BLaER1 treated with 17β-estradiol and CSF1 and Interleukin-3, amounts not matched to agents 10 nM and 100 nM (cell line): ENCODE measurements around the gene COL18A1.

Experiments
- H3K27ac ChIP-seq, 11 experiments: shearing (Covaris generic); formaldehyde crosslinking; 2 replicates each; pipeline ENCODE4 v1.8.1; 2022
- H3K27me3 ChIP-seq, 11 experiments: shearing (Covaris generic); formaldehyde crosslinking; 2 replicates each; pipeline ENCODE4 v1.8.1; 2022
- H3K36me3 ChIP-seq, 11 experiments: shearing (Covaris generic); formaldehyde crosslinking; 2 replicates each; pipeline ENCODE4 v1.8.1; 2022
- H3K4me1 ChIP-seq, 10 experiments: shearing (Covaris generic); formaldehyde crosslinking; 2 replicates each; pipeline ENCODE4 v1.8.1; 2022
- H3K4me2 ChIP-seq, 11 experiments: shearing (Covaris generic); formaldehyde crosslinking; 2 replicates each; pipeline ENCODE4 v1.8.1; 2022
- H3K4me3 ChIP-seq, 10 experiments: shearing (Covaris generic); formaldehyde crosslinking; 2 replicates each; pipeline ENCODE4 v1.8.1; 2022
- H3K9ac ChIP-seq, 11 experiments: shearing (Covaris generic); formaldehyde crosslinking; 2 replicates each; pipeline ENCODE4 v1.8.1; 2022
- H3K9me3 ChIP-seq, 11 experiments: shearing (Covaris generic); formaldehyde crosslinking; replicated peaks in 1 of 11; 2 replicates each; pipeline ENCODE4 v1.8.1; 2022
- H4K20me1 ChIP-seq, 11 experiments: shearing (Covaris generic); formaldehyde crosslinking; 2 replicates each; pipeline ENCODE4 v1.8.1; 2022
- Cebpa-rat ChIP-seq, 11 experiments: shearing (Covaris generic); IDR thresholded peaks; 2 replicates each; pipeline ENCODE4 v1.8.1; 2022

Gene COL18A1

DNA sequence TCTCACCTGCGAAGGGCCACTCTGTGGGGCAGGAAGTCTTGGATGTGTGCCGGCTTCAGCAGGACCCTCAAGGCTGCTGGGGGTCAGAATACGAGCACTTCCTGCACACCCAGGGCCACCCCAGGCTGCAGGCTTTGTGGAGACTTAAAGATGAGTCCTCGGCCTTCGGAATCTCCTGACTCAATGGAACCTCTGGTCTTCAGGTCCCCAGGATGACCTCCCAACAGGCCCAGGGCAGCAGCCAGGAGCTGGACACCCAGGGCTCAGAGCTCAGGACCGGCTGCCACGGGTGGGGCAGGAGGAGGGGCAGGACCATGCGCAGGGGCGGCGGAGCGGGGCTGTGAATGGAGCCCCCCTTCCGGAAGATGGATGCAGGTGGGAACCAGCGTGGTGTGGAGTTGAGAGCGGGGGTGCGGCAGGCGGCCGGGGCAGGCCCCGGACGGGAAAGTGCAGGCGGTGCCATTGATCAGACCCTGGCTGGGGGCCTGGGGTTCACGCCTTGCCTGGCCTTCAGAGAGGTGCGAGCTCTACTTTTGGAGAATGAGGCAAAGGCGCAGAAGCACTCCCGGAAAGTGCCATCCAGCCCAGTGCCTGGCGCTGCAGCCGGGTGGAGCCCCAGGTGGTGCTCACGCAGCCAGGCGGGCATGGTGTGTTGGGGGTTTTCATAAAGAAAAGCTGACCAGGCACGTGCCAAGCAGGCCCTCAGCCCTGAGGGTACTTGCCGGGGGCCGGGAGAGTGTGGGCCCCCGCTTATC is 10.4 kb downstream of the COL18A1 start:
- Histone ChIP-seq H4K20me1 (peaks cover 0 to 34% (median 2%) of the 10 kb centered on the region in 11 experiments; a peak in 8 of 22 replicates), H3K36me3 (no peaks in the 10 kb centered on the region), H3K27me3 (peaks cover under 1 to 28% (median 13%) of the 10 kb centered on the region in 11 experiments; a peak in 18 of 22 replicates), H3K9me3 (no peaks in the 10 kb centered on the region), H3K27ac (no peak overlapping the region), H3K9ac (no peak overlapping the region), H3K4me3 (no peak overlapping the region), H3K4me1 (peaks cover 0 to 16% (median 6%) of the 10 kb centered on the region in 10 experiments; a peak in 13 of 20 replicates), H3K4me2 (no peak overlapping the region)
- no peak for TF ChIP-seq Cebpa-rat (IDR thresholded peaks at IDR 0.05)

DNA sequence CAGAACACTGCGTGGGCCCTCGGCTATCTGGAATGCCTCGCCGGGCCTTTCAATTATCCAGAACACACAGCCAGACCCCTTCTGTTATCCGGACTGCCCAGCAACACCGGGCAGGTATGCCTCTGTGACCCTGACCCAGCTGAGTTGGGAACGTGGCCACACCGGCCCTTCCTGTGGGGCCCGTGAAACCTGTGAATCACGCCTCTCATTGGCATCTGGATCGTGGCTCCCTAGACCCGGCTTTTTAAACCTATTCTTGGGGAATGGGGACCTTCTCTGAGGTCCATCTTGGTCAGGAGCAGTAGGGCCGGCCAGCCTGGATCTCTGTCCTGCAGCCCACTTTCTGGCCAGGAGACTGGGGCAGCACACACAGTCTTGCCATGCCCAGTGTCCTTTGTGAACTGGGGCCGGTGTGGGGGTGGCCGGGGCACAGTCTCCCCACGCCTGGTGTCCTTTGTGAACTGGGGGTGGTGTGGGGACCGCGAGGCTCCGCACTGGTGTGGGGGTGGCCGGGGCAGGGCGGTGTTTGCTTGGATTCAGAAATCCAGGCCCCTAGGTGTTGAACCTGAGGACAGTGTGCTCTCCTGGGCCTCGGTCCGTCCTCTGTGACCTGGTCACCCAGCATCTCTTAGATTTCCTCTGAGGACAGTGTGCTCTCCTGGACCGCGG is 11.1 kb downstream of the COL18A1 start:
- Histone ChIP-seq H4K20me1 (peaks cover 0 to 31% (median 0%) of the 10 kb centered on the region in 11 experiments; a peak in 6 of 22 replicates), H3K36me3 (no peaks in the 10 kb centered on the region), H3K9ac (no peak overlapping the region), H3K27ac (no peak overlapping the region), H3K4me1 (peaks cover 0 to 20% (median 12%) of the 10 kb centered on the region in 10 experiments; a peak in 14 of 20 replicates), H3K4me2 (no peak overlapping the region), H3K4me3 (no peak overlapping the region), H3K9me3 (no peaks in the 10 kb centered on the region), H3K27me3 (peaks cover 0 to 21% (median 6%) of the 10 kb centered on the region in 11 experiments; a peak in 7 of 22 replicates)
- no peak for TF ChIP-seq Cebpa-rat (IDR thresholded peaks at IDR 0.05)

DNA sequence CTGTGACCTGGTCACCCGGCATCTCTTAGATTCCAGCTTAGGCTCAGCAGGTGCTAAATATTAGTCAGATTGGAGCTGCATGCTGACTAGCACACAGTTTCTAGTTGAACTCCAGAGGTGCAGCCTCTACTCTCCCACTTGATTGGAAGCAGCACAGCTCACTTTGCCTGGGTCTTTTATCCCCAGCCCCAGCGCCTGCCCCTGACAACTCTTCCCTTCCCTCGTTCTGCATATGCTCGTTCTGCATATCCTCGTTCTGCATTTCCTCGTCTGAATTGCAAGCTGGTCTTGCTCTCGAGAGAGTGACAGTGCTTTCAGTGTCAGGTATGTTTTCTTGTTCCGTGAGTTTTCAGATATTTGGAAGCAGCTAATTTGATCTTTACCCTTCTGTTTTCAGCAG is 11.7 kb downstream of the COL18A1 start:
- no peak for TF ChIP-seq Cebpa-rat (IDR thresholded peaks at IDR 0.05)
- H3K4me3 ChIP-seq: no peak overlapping the region
- H4K20me1 ChIP-seq: peaks cover 0 to 29% (median 0%) of the 10 kb centered on the region in 11 experiments; a peak in 6 of 22 replicates
- no peaks in the 10 kb centered on the region for H3K36me3 ChIP-seq
- no peak overlapping the region for H3K4me2 ChIP-seq
- no peaks in the 10 kb centered on the region for H3K9me3 ChIP-seq
- peaks cover 0 to 25% (median 18%) of the 10 kb centered on the region in 10 experiments; a peak in 14 of 20 replicates for H3K4me1 ChIP-seq
- peaks cover 0 to 18% (median 5%) of the 10 kb centered on the region in 11 experiments; a peak in 5 of 22 replicates for H3K27me3 ChIP-seq
- H3K9ac ChIP-seq: no peak overlapping the region
- H3K27ac ChIP-seq: no peak overlapping the region

DNA sequence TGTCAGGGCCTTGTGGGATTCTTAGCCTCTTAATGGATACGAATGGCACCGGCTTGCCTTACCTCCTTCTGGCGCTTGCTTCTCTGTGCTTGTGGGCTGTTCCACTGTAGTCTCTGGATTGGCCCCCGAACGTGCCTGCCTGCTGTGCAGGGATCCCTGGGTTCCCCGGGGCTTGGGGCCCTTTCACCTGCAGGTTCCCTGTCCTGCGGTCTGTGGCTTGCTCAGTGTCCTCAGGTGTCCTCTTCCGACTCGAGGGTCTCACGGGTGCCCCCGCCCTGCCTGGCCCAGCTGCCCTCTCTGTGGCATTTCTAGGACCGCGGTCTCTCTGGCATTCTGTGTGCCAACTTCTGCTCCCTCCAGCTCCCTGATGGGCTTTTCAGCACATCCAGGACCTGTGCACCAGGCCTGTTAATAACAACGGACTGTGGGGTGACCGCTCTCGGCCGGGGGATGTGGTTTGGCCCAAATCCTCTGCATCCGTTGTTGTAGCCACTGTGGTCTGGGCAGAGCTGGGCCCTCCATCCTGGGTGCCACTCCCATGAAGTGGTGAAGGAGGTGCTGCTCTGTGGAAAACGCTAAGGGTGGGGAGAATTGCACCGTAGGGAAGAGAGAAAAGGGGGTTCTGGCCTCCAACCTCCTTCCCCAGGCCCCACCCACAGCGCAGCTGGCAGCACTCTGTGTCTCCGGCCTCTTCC is 12.4 kb downstream of the COL18A1 start:
- Histone ChIP-seq H3K4me2 (no peak overlapping the region), H3K9me3 (no peaks in the 10 kb centered on the region), H3K9ac (no peak overlapping the region), H4K20me1 (peaks cover 0 to 29% (median 0%) of the 10 kb centered on the region in 11 experiments; a peak in 7 of 22 replicates), H3K27me3 (peaks cover 0 to 18% (median 5%) of the 10 kb centered on the region in 11 experiments; a peak in 5 of 22 replicates), H3K27ac (no peak overlapping the region), H3K36me3 (no peaks in the 10 kb centered on the region), H3K4me1 (peaks cover 0 to 25% (median 19%) of the 10 kb centered on the region in 10 experiments; a peak in 14 of 20 replicates), H3K4me3 (no peak overlapping the region)
- no peak for TF ChIP-seq Cebpa-rat (IDR thresholded peaks at IDR 0.05)

DNA sequence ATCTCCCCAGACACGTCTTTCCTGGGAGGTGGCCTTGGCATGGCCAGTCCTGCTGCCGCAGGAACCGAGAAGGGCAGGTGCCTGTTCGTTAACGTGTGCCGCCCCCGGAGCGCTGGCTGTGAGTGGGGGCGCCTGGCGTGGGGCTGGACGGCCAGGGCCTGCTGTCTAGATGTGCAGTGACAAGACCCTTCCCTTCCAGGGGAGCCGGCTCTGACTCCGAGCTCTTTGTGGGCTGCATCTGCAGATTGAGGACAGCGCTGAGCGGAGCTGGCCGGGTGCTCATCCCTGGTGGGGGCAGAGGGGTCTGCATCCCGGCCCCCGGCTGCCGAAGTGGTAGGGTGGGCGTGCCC is 13.0 kb downstream of the COL18A1 start:
- TF ChIP-seq Cebpa-rat (IDR thresholded peaks at IDR 0.05): no peak
- Histone ChIP-seq H3K27ac (no peak overlapping the region), H3K9me3 (no peaks in the 10 kb centered on the region), H3K4me3 (no peak overlapping the region), H4K20me1 (peaks cover 0 to 28% (median 0%) of the 10 kb centered on the region in 11 experiments; a peak in 7 of 22 replicates), H3K27me3 (peaks cover 0 to 16% (median 3%) of the 10 kb centered on the region in 11 experiments; a peak in 5 of 22 replicates), H3K4me1 (peaks cover 0 to 23% (median 18%) of the 10 kb centered on the region in 10 experiments; a peak in 14 of 20 replicates), H3K36me3 (no peaks in the 10 kb centered on the region), H3K4me2 (no peak overlapping the region), H3K9ac (no peak overlapping the region)

DNA sequence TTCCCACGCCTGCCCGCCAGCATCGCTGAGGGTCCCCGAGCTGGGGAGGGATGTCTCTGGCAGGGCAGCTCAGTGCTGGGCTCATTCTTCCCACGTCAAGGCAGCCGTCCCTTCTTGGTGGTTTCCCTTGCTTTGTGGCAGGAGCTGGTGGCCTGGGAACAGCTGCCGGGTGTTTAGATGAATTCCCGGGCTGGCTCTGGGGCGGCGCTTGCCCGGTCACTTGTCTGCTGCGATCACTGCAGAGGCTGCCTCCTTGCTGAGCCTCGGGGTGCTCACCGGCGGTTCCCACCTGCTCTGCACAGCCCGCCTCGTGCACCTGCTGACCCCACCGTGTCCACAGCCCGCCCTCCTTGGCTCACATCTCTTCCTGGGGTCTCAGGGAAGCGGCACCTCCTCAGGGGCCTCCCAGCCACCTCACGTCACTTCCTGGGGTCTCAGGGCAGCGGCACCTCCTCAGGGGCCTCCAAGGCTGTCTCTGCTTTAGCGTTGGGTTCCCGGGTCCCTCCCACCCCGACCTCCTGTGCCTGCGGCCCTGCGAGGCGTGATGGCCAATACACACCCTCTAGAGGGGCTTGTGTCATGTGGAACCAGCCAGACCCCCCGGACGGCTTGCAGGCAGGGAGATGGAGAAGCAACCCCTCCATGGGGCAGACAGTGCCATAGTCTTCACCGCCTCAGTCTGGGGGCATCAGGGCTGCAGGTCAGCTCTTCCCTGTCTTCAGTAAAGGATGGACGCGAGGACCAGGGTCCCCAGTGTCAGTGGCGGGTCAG is 13.5 kb downstream of the COL18A1 start:
- H3K4me3 ChIP-seq: no peak overlapping the region
- H3K36me3 ChIP-seq: no peaks in the 10 kb centered on the region
- no peak overlapping the region for H3K4me2 ChIP-seq
- peaks cover 0 to 25% (median 0%) of the 10 kb centered on the region in 11 experiments; a peak in 7 of 22 replicates for H4K20me1 ChIP-seq
- no peak overlapping the region for H3K27ac ChIP-seq
- no peak for TF ChIP-seq Cebpa-rat (IDR thresholded peaks at IDR 0.05)
- H3K4me1 ChIP-seq: peaks cover 0 to 20% (median 17%) of the 10 kb centered on the region in 10 experiments; a peak in 14 of 20 replicates
- H3K9me3 ChIP-seq: no peaks in the 10 kb centered on the region
- no peak overlapping the region for H3K9ac ChIP-seq
- H3K27me3 ChIP-seq: peaks cover 0 to 10% (median 0%) of the 10 kb centered on the region in 11 experiments; a peak in 5 of 22 replicates

DNA sequence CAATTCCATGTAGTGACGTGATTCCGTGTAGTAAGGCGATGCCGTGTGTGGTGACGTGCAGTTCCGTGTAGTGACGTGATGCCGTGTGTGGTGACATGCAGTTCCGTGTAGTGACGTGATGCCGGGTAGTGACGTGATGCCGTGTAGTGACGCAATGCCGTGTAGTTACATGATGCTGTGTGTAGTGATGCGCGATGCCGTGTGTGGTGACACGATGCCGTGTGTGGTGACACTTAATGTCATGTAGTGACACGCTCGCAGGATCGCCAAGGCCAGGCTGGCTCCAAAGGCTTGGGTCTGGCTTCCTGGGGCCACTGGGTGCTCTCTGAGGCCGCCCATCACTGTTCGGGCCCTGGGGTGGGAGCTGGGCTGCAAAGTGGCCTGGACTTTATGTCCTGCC is 14.2 kb downstream of the COL18A1 start:
- H3K36me3 ChIP-seq: no peaks in the 10 kb centered on the region
- H3K27ac ChIP-seq: no peak overlapping the region
- peaks cover 0 to 4% (median 0%) of the 10 kb centered on the region in 11 experiments; a peak in 2 of 22 replicates for H3K27me3 ChIP-seq
- H3K4me2 ChIP-seq: no peak overlapping the region
- peaks cover 0 to 24% (median 0%) of the 10 kb centered on the region in 11 experiments; a peak in 6 of 22 replicates for H4K20me1 ChIP-seq
- no peak overlapping the region for H3K9ac ChIP-seq
- no peak for TF ChIP-seq Cebpa-rat (IDR thresholded peaks at IDR 0.05)
- no peaks in the 10 kb centered on the region for H3K9me3 ChIP-seq
- H3K4me1 ChIP-seq: peaks cover 0 to 20% (median 17%) of the 10 kb centered on the region in 10 experiments; a peak in 14 of 20 replicates
- H3K4me3 ChIP-seq: no peak overlapping the region
